Stomach (tissue), 4 donors: ENCODE data around the gene COMTD1.

Source experiments
- CTCF ChIP-seq, 7 experiments: fragments of 450-650 bp in 4 of 7; fragments of 200-600 bp in 3 of 7; sonication (generic) in 3 of 7; IDR thresholded peaks; one replicate each; pipeline ENCODE4 v1.5.1; 2016 to 2019; ENCODE audit warnings: antibody characterized with exemption in 7 of 7, control low read depth in 2 of 7, mild to moderate bottlenecking in 1 of 7
- EP300 ChIP-seq: sonication (generic); formaldehyde crosslinking; IDR thresholded peaks from one replicate; pipeline ENCODE4 v1.6.1; 2017; ENCODE audit warnings: antibody characterized with exemption
- POLR2A ChIP-seq, 4 donors: fragments of 450-650 bp; IDR thresholded peaks; one replicate each; pipeline ENCODE4 v1.6.1; 2016; ENCODE audit warnings: antibody characterized with exemption in 4 of 4, control low read depth in 2 of 4, mild to moderate bottlenecking in 1 of 4, moderate library complexity in 1 of 4
- POLR2AphosphoS5 ChIP-seq, 3 donors: sonication (generic); formaldehyde crosslinking; IDR thresholded peaks; one replicate each; pipeline ENCODE4 v1.6.1; 2016; ENCODE audit warnings: antibody characterized with exemption in 3 of 3

GRCh38 chr10:75263806-75264205, 28.0 kb upstream of the COMTD1 start:
- TF ChIP-seq POLR2AphosphoS5 (IDR thresholded peaks at IDR 0.05), result no peak
- TF ChIP-seq CTCF (IDR thresholded peaks at IDR 0.05), result no peak
- no peak for TF ChIP-seq POLR2A (IDR thresholded peaks at IDR 0.05)
- no peak for TF ChIP-seq EP300
